ENCODE results near the gene EVC.

GRCh38 chr4:5808081-5808741 is 97.2 kb downstream of the EVC start:
- TF ChIP-seq, protein P1, sequence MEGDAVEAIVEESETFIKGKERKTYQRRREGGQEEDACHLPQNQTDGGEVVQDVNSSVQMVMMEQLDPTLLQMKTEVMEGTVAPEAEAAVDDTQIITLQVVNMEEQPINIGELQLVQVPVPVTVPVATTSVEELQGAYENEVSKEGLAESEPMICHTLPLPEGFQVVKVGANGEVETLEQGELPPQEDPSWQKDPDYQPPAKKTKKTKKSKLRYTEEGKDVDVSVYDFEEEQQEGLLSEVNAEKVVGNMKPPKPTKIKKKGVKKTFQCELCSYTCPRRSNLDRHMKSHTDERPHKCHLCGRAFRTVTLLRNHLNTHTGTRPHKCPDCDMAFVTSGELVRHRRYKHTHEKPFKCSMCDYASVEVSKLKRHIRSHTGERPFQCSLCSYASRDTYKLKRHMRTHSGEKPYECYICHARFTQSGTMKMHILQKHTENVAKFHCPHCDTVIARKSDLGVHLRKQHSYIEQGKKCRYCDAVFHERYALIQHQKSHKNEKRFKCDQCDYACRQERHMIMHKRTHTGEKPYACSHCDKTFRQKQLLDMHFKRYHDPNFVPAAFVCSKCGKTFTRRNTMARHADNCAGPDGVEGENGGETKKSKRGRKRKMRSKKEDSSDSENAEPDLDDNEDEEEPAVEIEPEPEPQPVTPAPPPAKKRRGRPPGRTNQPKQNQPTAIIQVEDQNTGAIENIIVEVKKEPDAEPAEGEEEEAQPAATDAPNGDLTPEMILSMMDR (IDR thresholded peaks at IDR 0.05; ENCODE audit: poor library complexity): no peak
- no peak for TF ChIP-seq EZH2 (IDR thresholded peaks at IDR 0.05; ENCODE audit: borderline replicate concordance)
- TF ChIP-seq EZH2phosphoT487 (IDR thresholded peaks at IDR 0.05; ENCODE audit: low read depth, severe bottlenecking, unreplicated experiment): no peak
